GM13977 (cell line): ENCODE measurements around the gene DMAC2.
"Not testable (repeated sequence)": the region's sequence is repeated elsewhere in the genome, so short reads cannot be mapped to it uniquely, and the experiment has no call there.

Experiments used
- DNase-seq: peaks from one replicate; pipeline ENCODE4 v3.0.0; 2012; ENCODE audit warnings: low spot score
- in situ Hi-C: fragments of 300-500 bp; cut with MboI; formaldehyde crosslinking; loops from one replicate; pipeline ENCODE4 v1.12.0; 2022; ENCODE audit warnings: low sequenced_read_pairs, low pct_unique_long_range_greater_than_20kb, mixed read lengths, inconsistent platforms; ENCODE audit not compliant: unreplicated experiment
- TF ChIP-seq, protein P1 (sequence below): IDR thresholded peaks from 2 replicates; pipeline ENCODE4 v1.5.1; 2012; ENCODE audit warnings: mild to moderate bottlenecking, control low read depth; ENCODE audit not compliant: insufficient read depth; ENCODE audit errors: extremely low read depth, missing control alignments

The DMAC2 gene

GRCh38 chr19:41439441-41440222, at the start of gene DMAC2:
Gene DMAC2 (minus strand): TSS chr19:41439912. CDS start chr19:41439899, 13 bp downstream.
- TF ChIP-seq, protein P1, sequence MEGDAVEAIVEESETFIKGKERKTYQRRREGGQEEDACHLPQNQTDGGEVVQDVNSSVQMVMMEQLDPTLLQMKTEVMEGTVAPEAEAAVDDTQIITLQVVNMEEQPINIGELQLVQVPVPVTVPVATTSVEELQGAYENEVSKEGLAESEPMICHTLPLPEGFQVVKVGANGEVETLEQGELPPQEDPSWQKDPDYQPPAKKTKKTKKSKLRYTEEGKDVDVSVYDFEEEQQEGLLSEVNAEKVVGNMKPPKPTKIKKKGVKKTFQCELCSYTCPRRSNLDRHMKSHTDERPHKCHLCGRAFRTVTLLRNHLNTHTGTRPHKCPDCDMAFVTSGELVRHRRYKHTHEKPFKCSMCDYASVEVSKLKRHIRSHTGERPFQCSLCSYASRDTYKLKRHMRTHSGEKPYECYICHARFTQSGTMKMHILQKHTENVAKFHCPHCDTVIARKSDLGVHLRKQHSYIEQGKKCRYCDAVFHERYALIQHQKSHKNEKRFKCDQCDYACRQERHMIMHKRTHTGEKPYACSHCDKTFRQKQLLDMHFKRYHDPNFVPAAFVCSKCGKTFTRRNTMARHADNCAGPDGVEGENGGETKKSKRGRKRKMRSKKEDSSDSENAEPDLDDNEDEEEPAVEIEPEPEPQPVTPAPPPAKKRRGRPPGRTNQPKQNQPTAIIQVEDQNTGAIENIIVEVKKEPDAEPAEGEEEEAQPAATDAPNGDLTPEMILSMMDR: peak; percentile 67
- in situ Hi-C loops: loop anchor here (10.0 kb wide), 1 partner anchor 135 kb away; the partner anchor contains the start of gene CEACAM21
- DNase-seq: peak; percentile 93

- DNase-seq, in situ Hi-C loops: not testable (repeated sequence)
These were observed 47.2 kb upstream of the DMAC2 start for GRCh38 chr19:41486953-41487352.

DNA sequence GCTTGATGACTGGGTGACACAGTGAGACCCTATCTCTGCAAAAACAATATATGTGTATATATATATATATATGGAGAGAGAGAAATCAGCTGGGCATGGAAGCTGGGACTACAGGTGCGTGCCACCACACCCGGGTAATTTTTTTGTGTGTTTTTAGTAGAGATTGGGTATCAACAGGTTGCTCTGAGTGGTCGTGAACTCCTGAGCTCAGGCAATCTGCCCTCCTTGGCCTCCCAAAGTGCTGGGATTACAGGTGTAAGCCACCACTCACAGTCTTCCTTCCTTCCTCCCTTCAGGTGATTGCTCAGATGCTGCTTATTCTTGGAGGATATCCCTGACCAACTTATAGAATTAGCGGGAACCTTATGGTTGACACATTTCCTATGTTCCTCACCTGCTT, 45.1 kb upstream of the DMAC2 start:
- in situ Hi-C loops: no loop called here
- TF ChIP-seq, protein P1: no peak
- no peak for DNase-seq

- no peak for DNase-seq
- in situ Hi-C loops: no loop called here
- TF ChIP-seq, protein P1: no peak
These were observed 40.6 kb upstream of the DMAC2 start for GRCh38 chr19:41480336-41480735.

DNA sequence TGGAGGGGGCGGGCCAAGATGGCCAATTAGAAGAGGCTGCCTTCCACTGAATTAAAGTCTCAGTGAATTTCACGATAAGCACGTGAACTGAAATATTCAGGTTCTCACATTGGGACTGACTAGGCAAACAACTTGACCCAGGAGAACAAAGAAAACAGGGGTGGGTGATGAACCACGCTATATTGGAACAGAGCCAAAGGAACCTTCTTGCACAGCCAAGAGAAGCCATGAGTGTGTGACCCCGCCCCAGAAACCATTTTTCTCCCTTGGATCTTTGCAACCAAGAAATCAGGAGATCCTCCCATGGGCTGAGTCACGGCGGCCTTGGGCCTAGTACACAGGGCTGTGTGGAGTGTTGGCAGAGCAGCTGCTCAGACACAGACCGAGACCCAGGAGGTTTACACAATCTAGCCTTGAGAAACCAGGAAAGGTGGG, 40.1 kb upstream of the DMAC2 start:
- TF ChIP-seq, protein P1: no peak
- no peak for DNase-seq
- in situ Hi-C loops: no loop called here

DNA sequence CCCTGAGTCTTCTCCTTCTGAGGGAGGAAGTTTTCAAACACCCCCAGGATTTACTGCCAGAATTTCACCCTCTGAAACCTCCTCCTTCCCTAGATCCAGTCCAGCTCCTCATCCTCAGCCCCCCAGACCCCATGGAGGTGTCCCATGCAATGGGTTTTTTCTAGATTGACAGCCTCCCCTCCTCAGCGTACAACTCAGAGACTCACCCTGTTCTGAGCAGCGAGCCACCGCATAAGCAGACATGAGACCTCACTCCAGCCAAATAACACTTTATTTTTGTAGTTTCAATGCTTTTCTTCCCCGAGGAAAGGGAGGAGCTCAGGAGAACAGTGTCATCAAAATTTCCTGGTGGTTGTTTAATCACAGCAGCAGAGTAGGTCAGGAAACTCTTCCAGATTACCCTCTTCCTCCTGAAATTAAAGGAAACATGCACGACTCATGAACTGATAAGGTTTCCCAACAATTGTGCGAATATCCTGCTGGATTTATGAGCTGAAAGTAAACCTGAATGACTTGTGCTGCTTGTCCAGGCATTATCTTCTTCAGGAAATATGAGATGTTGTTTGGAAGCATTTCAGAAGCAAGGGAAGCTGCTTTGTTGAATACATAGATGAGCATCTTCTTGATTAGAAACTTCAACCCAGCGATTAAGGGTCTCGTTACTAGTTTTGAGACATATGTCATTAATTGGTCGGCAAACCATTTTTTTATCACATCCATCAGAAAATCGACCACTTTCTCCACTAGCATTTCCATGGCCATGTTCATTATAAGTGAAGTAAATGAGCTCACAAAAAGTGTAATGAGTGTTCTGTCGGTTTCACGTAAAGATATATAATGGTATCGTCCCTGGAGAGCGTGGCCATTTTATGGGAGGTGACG, 39.4 kb upstream of the DMAC2 start:
- in situ Hi-C loops: no loop called here
- TF ChIP-seq, protein P1: no peak

More for the DNA sequence above, 39.4 kb upstream of the DMAC2 start:
- no peak for DNase-seq
